Neural progenitor cell (in vitro differentiated cells): Measurements from ENCODE around the gene TCERG1L. TPM values are rescaled to one million over a fixed set of nuclear protein-coding genes. Genes with fewer than 3 reads are reported as not detected.
A peak's percentile ranks its signal among the peaks of the same experiment; 100 is the strongest.

ENCODE experiments used
- DNase-seq: peaks from one replicate; pipeline ENCODE4 v3.0.0-alpha.2; 2016; ENCODE audit warnings: low spot score
- H2AFZ ChIP-seq: fragments of 200-600 bp; sonication (generic); replicated peaks from 2 replicates; pipeline ENCODE4 v1.6.1; 2016; ENCODE audit warnings: antibody characterized with exemption
- H3F3A ChIP-seq: fragments of 200-600 bp; sonication (generic); 2 replicates; pipeline ENCODE4 v1.6.1; 2016; ENCODE audit warnings: antibody characterized with exemption, low read depth
- H3K27ac ChIP-seq: fragments of 200-600 bp; sonication (generic); 2 replicates; pipeline ENCODE4 v1.5.1; 2016; ENCODE audit warnings: mild to moderate bottlenecking
- H3K27me3 ChIP-seq: fragments of 200-600 bp; sonication (generic); 2 replicates; pipeline ENCODE4 v1.6.1; 2016; ENCODE audit warnings: mild to moderate bottlenecking, moderate library complexity
- H3K36me3 ChIP-seq: fragments of 200-600 bp; sonication (generic); 2 replicates; pipeline ENCODE4 v1.5.1; 2016
- H3K4me1 ChIP-seq: fragments of 200-600 bp; sonication (generic); 2 replicates; pipeline ENCODE4 v1.6.1; 2016; ENCODE audit warnings: mixed run types
- H3K4me2 ChIP-seq: fragments of 200-600 bp; sonication (generic); 2 replicates; pipeline ENCODE4 v1.6.1; 2016
- H3K4me3 ChIP-seq: fragments of 200-600 bp; sonication (generic); 2 replicates; pipeline ENCODE4 v1.5.1; 2016
- H3K79me2 ChIP-seq: fragments of 200-600 bp; sonication (generic); 2 replicates; pipeline ENCODE4 v1.6.1; 2016; ENCODE audit warnings: low read depth
- H3K9ac ChIP-seq: fragments of 200-600 bp; sonication (generic); 2 replicates; pipeline ENCODE4 v1.6.1; 2016
- H3K9me3 ChIP-seq: fragments of 200-600 bp; sonication (generic); 2 replicates; pipeline ENCODE4 v1.5.1; 2016; ENCODE audit warnings: low read depth
- H4K20me1 ChIP-seq: fragments of 200-600 bp; sonication (generic); 2 replicates; pipeline ENCODE4 v1.6.1; 2016; ENCODE audit warnings: low read depth
- H3K27ac Mint-ChIP-seq: 3 replicates; pipeline ENCODE4 v1.8.0; 2021; ENCODE audit warnings: mixed read lengths
- H3K27me3 Mint-ChIP-seq: 2 replicates; pipeline ENCODE4 v1.8.0; 2022; ENCODE audit warnings: low read depth, mild to moderate bottlenecking, inconsistent platforms, moderate library complexity, mixed read lengths; ENCODE audit not compliant: insufficient read depth
- H3K36me3 Mint-ChIP-seq: 3 replicates; pipeline ENCODE4 v1.8.0; 2021; ENCODE audit warnings: mixed read lengths
- H3K4me1 Mint-ChIP-seq: 3 replicates; pipeline ENCODE4 v1.8.0; 2021; ENCODE audit warnings: mixed read lengths
- H3K4me3 Mint-ChIP-seq: 3 replicates; pipeline ENCODE4 v1.8.0; 2021; ENCODE audit warnings: mild to moderate bottlenecking, moderate library complexity, mixed read lengths
- H3K9me3 Mint-ChIP-seq: 3 replicates; pipeline ENCODE4 v1.8.0; 2020; ENCODE audit warnings: mixed read lengths
- CTCF ChIP-seq: fragments of 200-600 bp; sonication (generic); IDR thresholded peaks from 2 replicates; pipeline ENCODE4 v1.5.1; 2017; ENCODE audit warnings: antibody characterized with exemption, mild to moderate bottlenecking
- EZH2 ChIP-seq: fragments of 200-600 bp; sonication (generic); IDR thresholded peaks from 2 replicates; pipeline ENCODE4 v1.6.1; 2017; ENCODE audit warnings: antibody characterized with exemption, mild to moderate bottlenecking, moderate library complexity
- EZH2phosphoT487 ChIP-seq: fragments of 200-600 bp; sonication (generic); IDR thresholded peaks from 2 replicates; pipeline ENCODE4 v1.6.1; 2017; ENCODE audit warnings: antibody characterized with exemption
- total RNA-seq: library from RNA; depleted of rRNA; stranded (reverse); fragments of >200 nt; gene quantifications from 2 replicates; pipeline ENCODE4 v1.2.3, GENCODE V29; 2015; ENCODE audit warnings: low replicate concordance

TCERG1L gene
- total RNA-seq, 1 donor from 2014 or later = 1.8 TPM

GRCh38 chr10:131244836-131245235 is 66.7 kb downstream of the TCERG1L start:
- Histone ChIP-seq H3K4me1 (peaks cover 8% of the 10 kb centered on the region), H4K20me1 (no peaks in the 10 kb centered on the region), H3K27ac (no peak overlapping the region), H3K4me3 (no peak overlapping the region), H3K4me2 (no peak overlapping the region), H3F3A (peaks cover 4% of the 10 kb centered on the region), H3K27me3 (no peaks in the 10 kb centered on the region), H3K79me2 (no peaks in the 10 kb centered on the region), H3K9ac (no peak overlapping the region), H2AFZ (no peak overlapping the region), H3K36me3 (no peaks in the 10 kb centered on the region), H3K9me3 (no peaks in the 10 kb centered on the region)
- DNase-seq = no peak
- H3K4me1 Mint-ChIP-seq = peaks cover 6% of the 10 kb centered on the region
- no peak for TF ChIP-seq EZH2
- no peak for TF ChIP-seq CTCF
- TF ChIP-seq EZH2phosphoT487 = no peak
- H3K27me3 Mint-ChIP-seq = peaks cover 6% of the 10 kb centered on the region
- H3K9me3 Mint-ChIP-seq = no peaks in the 10 kb centered on the region
- no peaks in the 10 kb centered on the region for H3K36me3 Mint-ChIP-seq
- no peak overlapping the region for H3K4me3 Mint-ChIP-seq
- no peak overlapping the region for H3K27ac Mint-ChIP-seq

- Histone ChIP-seq H3K27me3 (no peaks in the 10 kb centered on the region), H3F3A (no peaks in the 10 kb centered on the region), H3K4me3 (no peak overlapping the region), H2AFZ (no peak overlapping the region), H3K36me3 (no peaks in the 10 kb centered on the region), H3K9me3 (no peaks in the 10 kb centered on the region), H3K27ac (no peak overlapping the region), H3K9ac (no peak overlapping the region), H3K79me2 (no peaks in the 10 kb centered on the region), H3K4me1 (no peaks in the 10 kb centered on the region), H4K20me1 (no peaks in the 10 kb centered on the region), H3K4me2 (no peak overlapping the region)
- Mint-ChIP-seq H3K27me3 (peaks cover 6% of the 10 kb centered on the region), H3K9me3 (no peaks in the 10 kb centered on the region), H3K27ac (no peak overlapping the region), H3K36me3 (no peaks in the 10 kb centered on the region), H3K4me1 (no peaks in the 10 kb centered on the region), H3K4me3 (no peak overlapping the region)
- TF ChIP-seq EZH2phosphoT487 = no peak
- TF ChIP-seq EZH2 = no peak
- TF ChIP-seq CTCF = no peak
- DNase-seq = no peak
These were observed 68.4 kb downstream of the TCERG1L start for GRCh38 chr10:131243076-131243475.

- no peak overlapping the region for H3K27ac ChIP-seq
- H3K9ac ChIP-seq = no peak overlapping the region
- H3K9me3 Mint-ChIP-seq = no peaks in the 10 kb centered on the region
- peak overlapping the region; percentile 39 for H2AFZ ChIP-seq
- no peaks in the 10 kb centered on the region for H3K36me3 ChIP-seq
- DNase-seq = peak; percentile 77
- no peaks in the 10 kb centered on the region for H3K27me3 ChIP-seq
- no peak overlapping the region for H3K4me3 Mint-ChIP-seq
- no peaks in the 10 kb centered on the region for H3F3A ChIP-seq
- no peaks in the 10 kb centered on the region for H3K79me2 ChIP-seq
- no peaks in the 10 kb centered on the region for H4K20me1 ChIP-seq
- peaks cover 7% of the 10 kb centered on the region for H3K27me3 Mint-ChIP-seq
- no peaks in the 10 kb centered on the region for H3K9me3 ChIP-seq
- no peak overlapping the region for H3K27ac Mint-ChIP-seq
- TF ChIP-seq CTCF (peak; percentile 72), EZH2phosphoT487 (no peak), EZH2 (no peak)
- H3K4me2 ChIP-seq = no peak overlapping the region
- H3K4me3 ChIP-seq = no peak overlapping the region
- H3K4me1 ChIP-seq = no peaks in the 10 kb centered on the region
- no peaks in the 10 kb centered on the region for H3K36me3 Mint-ChIP-seq
- H3K4me1 Mint-ChIP-seq = no peaks in the 10 kb centered on the region
These were observed 69.5 kb downstream of the TCERG1L start for GRCh38 chr10:131242007-131242406.

GRCh38 chr10:131240691-131241090 is 70.8 kb downstream of the TCERG1L start:
- peaks cover 8% of the 10 kb centered on the region for H3K27me3 Mint-ChIP-seq
- no peaks in the 10 kb centered on the region for H3K79me2 ChIP-seq
- no peaks in the 10 kb centered on the region for H3K9me3 ChIP-seq
- no peak for TF ChIP-seq EZH2phosphoT487
- no peak for TF ChIP-seq CTCF
- TF ChIP-seq EZH2 = no peak
- H4K20me1 ChIP-seq = no peaks in the 10 kb centered on the region
- no peaks in the 10 kb centered on the region for H3K4me1 Mint-ChIP-seq
- H3K36me3 ChIP-seq = no peaks in the 10 kb centered on the region
- no peak overlapping the region for H2AFZ ChIP-seq
- DNase-seq = no peak
- no peak overlapping the region for H3K27ac ChIP-seq
- H3F3A ChIP-seq = no peaks in the 10 kb centered on the region
- no peak overlapping the region for H3K9ac ChIP-seq
- no peaks in the 10 kb centered on the region for H3K36me3 Mint-ChIP-seq
- no peak overlapping the region for H3K4me3 ChIP-seq
- no peak overlapping the region for H3K4me3 Mint-ChIP-seq
- H3K27ac Mint-ChIP-seq = no peak overlapping the region
- no peaks in the 10 kb centered on the region for H3K9me3 Mint-ChIP-seq
- no peak overlapping the region for H3K4me2 ChIP-seq
- no peaks in the 10 kb centered on the region for H3K27me3 ChIP-seq
- no peaks in the 10 kb centered on the region for H3K4me1 ChIP-seq
